A549 (cell line): ENCODE measurements around the gene SMAD3. TPM values are rescaled to one million over a fixed set of nuclear protein-coding genes. Genes with fewer than 3 reads are reported as not detected.

Experiments
- ATAC-seq, 2 experiments: fragments of 200-7000 bp in 1 of 2; fragments of >200 bp in 1 of 2; cut with Nextera tagmentation in 1 of 2; cut with Tn5 transposase in 1 of 2; 3 replicates each; pipeline versions ENCODE4 v1.8.0 to v1.9.1; 2018 to 2020; ENCODE audit warnings: mild to moderate bottlenecking in 1 of 2, moderate library complexity in 1 of 2
- CTCF ChIA-PET: fragments of 300-600 bp; sonication (Branson Sonifier 250); formaldehyde crosslinking; extraction: SDS; loops from one replicate; lab custom pipeline; 2021; ENCODE audit warnings: antibody characterized with exemption, inconsistent platforms; lab: Yijun Ruan, JAX
- POLR2A ChIA-PET: fragments of 350-600 bp; formaldehyde crosslinking; extraction: SDS; loops from one replicate; lab custom pipeline; 2021; ENCODE audit warnings: antibody characterized with exemption, inconsistent platforms; lab: Yijun Ruan, JAX
- DNase-seq, 2 experiments: peaks; one replicate each; pipeline versions ENCODE4 v3.0.0 to v3.0.0-alpha.2; 2011 to 2016; ENCODE audit warnings: low read depth in 1 of 2, low spot score in 1 of 2
- FAIRE-seq: peaks from 2 replicates; lab custom pipeline; 2011; peaks lifted over from hg19 to GRCh38; lab: Jason Lieb, UNC
- H3K27ac ChIP-seq, 2 experiments: fragments of >200 bp; sonication (Bioruptor Twin); formaldehyde crosslinking; 3 replicates each; pipeline ENCODE4 v1.5.1; 2016 to 2017
- H3K4me1 ChIP-seq: fragments of >200 bp; sonication (Bioruptor Twin); formaldehyde crosslinking; 3 replicates; pipeline ENCODE4 v1.6.1; 2016
- H3K4me2 ChIP-seq: fragments of >200 bp; sonication (Bioruptor Twin); formaldehyde crosslinking; 3 replicates; pipeline ENCODE4 v1.6.1; 2016
- H3K4me3 ChIP-seq: fragments of >200 bp; sonication (Bioruptor Twin); formaldehyde crosslinking; 3 replicates; pipeline ENCODE4 v1.5.1; 2016
- H3K9me3 ChIP-seq: fragments of >200 bp; sonication (Bioruptor Twin); formaldehyde crosslinking; 3 replicates; pipeline ENCODE4 v1.6.1; 2016
- CBX8 ChIP-seq: fragments of 200-600 bp; sonication (generic); IDR thresholded peaks from 2 replicates; pipeline ENCODE4 v1.6.1; 2016
- CEBPB ChIP-seq, 2 experiments: fragments of >200 bp in 1 of 2; sonication (Bioruptor Twin) in 1 of 2; formaldehyde crosslinking in 1 of 2; IDR thresholded peaks; 2 replicates each; pipeline ENCODE4 v1.6.1; 2012 to 2016
- CHD2 ChIP-seq: fragments of 150-350 bp; IDR thresholded peaks from 2 replicates; pipeline ENCODE4 v1.6.1; 2014; ENCODE audit warnings: low read length; ENCODE audit not compliant: partially characterized antibody
- CHD4 ChIP-seq: fragments of 200-600 bp; sonication (generic); IDR thresholded peaks from 2 replicates; pipeline ENCODE4 v1.6.1; 2016; ENCODE audit warnings: antibody characterized with exemption, mild to moderate bottlenecking, borderline replicate concordance
- EHF ChIP-seq: fragments of 250-450 bp; sonication (Bioruptor Pico); IDR thresholded peaks from 2 replicates; pipeline ENCODE4 v1.5.0; 2020; ENCODE audit warnings: mild to moderate bottlenecking
- EHMT2 ChIP-seq: fragments of 200-600 bp; sonication (generic); IDR thresholded peaks from 2 replicates; pipeline ENCODE4 v1.6.1; 2016; ENCODE audit warnings: antibody characterized with exemption, low read depth, mild to moderate bottlenecking, moderate library complexity
- EP300 ChIP-seq, 2 experiments: fragments of >200 bp; sonication (Bioruptor Twin); formaldehyde crosslinking; IDR thresholded peaks; 2 replicates in 1 of 2; 3 replicates in 1 of 2; pipeline ENCODE4 v1.6.1; 2016 to 2017
- GATA3 ChIP-seq: IDR thresholded peaks from 2 replicates; pipeline ENCODE4 v1.6.1; 2012; ENCODE audit warnings: borderline replicate concordance
- HEYL ChIP-seq: fragments of 250-450 bp; sonication (Bioruptor Pico); IDR thresholded peaks from 2 replicates; pipeline ENCODE4 v1.8.0; 2021; ENCODE audit warnings: mild to moderate bottlenecking, moderate library complexity
- HOXA7 ChIP-seq: fragments of 250-450 bp; sonication (Bioruptor Pico); IDR thresholded peaks from 2 replicates; pipeline ENCODE4 v1.5.0; 2020; ENCODE audit warnings: mild to moderate bottlenecking, moderate library complexity
- HOXB13 ChIP-seq: fragments of 250-450 bp; sonication (Bioruptor Pico); IDR thresholded peaks from 2 replicates; pipeline ENCODE4 v1.5.0; 2020; ENCODE audit warnings: low read depth, mild to moderate bottlenecking, moderate library complexity
- KDM1A ChIP-seq: fragments of 200-600 bp; sonication (generic); IDR thresholded peaks from 2 replicates; pipeline ENCODE4 v1.6.1; 2016; ENCODE audit warnings: low read depth, mild to moderate bottlenecking
- MAFK ChIP-seq: fragments of 450-650 bp; IDR thresholded peaks from 2 replicates; pipeline ENCODE4 v1.6.1; 2014; ENCODE audit not compliant: partially characterized antibody
- NPAS2 ChIP-seq: fragments of 250-450 bp; sonication (Bioruptor Pico); IDR thresholded peaks from 2 replicates; pipeline ENCODE4 v1.8.0; 2022; ENCODE audit warnings: mild to moderate bottlenecking, moderate library complexity, borderline replicate concordance
- RAD21 ChIP-seq, 2 experiments: fragments of >200 bp in 1 of 2; sonication (Bioruptor Twin) in 1 of 2; formaldehyde crosslinking in 1 of 2; IDR thresholded peaks in 1 of 2; conservative IDR thresholded peaks in 1 of 2; 2 replicates in 1 of 2; 3 replicates in 1 of 2; pipeline ENCODE4 v1.6.1; 2012 to 2018; ENCODE audit warnings: inconsistent platforms in 1 of 2
- RCOR1 ChIP-seq: fragments of 150-350 bp; IDR thresholded peaks from 2 replicates; pipeline ENCODE4 v1.6.1; 2014; ENCODE audit warnings: antibody characterized with exemption, low read length, low read depth
- RNF2 ChIP-seq: fragments of 200-600 bp; sonication (generic); IDR thresholded peaks from 2 replicates; pipeline ENCODE4 v1.6.1; 2016; ENCODE audit warnings: low read depth, mild to moderate bottlenecking, antibody characterized with exemption, moderate library complexity, borderline replicate concordance
- SMC3 ChIP-seq: fragments of >200 bp; sonication (Bioruptor Twin); formaldehyde crosslinking; IDR thresholded peaks from 3 replicates; pipeline ENCODE4 v1.6.1; 2018; ENCODE audit warnings: inconsistent platforms
- SREBF2 ChIP-seq: fragments of 450-650 bp; IDR thresholded peaks from 2 replicates; pipeline ENCODE4 v1.6.1; 2014; ENCODE audit warnings: mild to moderate bottlenecking, moderate library complexity
- ZC3H11A ChIP-seq: fragments of 450-650 bp; IDR thresholded peaks from 2 replicates; pipeline ENCODE4 v1.6.1; 2014; ENCODE audit warnings: antibody characterized with exemption, mild to moderate bottlenecking
- ZNF302 ChIP-seq: fragments of 250-450 bp; sonication (Bioruptor Pico); IDR thresholded peaks from 2 replicates; pipeline ENCODE4 v1.9.0; 2021; ENCODE audit warnings: inconsistent platforms, mild to moderate bottlenecking, moderate library complexity
- WGBS: methylation state at CpG from one replicate; pipeline ENCODE4 v1.1.6; 2017; ENCODE audit errors: missing lambda C conversion rate; 5-methylcytosine and 5-hydroxymethylcytosine counted together
- polyA plus RNA-seq, 4 experiments: library from polyadenylated mRNA; depleted of rRNA in 3 of 4; stranded (reverse); fragments of >200 nt; fragmentation: RNase III in 1 of 4; extraction: RNeasy Plus Mini Kit Qiagen cat#74134 plus additional on column Dnase treatment in 1 of 4; gene quantifications; 2 replicates in 3 of 4; 3 replicates in 1 of 4; pipeline ENCODE4 v1.2.3, GENCODE V29; 2011 to 2017
- TF ChIP-seq, protein P1 (sequence below): fragments of 150-350 bp; IDR thresholded peaks from 2 replicates; pipeline ENCODE4 v1.6.1; 2014; ENCODE audit warnings: low read depth, mild to moderate bottlenecking, low read length
- TF ChIP-seq, protein P2 (sequence below): fragments of 250-450 bp; sonication (Bioruptor Pico); IDR thresholded peaks from 2 replicates; pipeline ENCODE4 v1.5.0; 2021; ENCODE audit warnings: mild to moderate bottlenecking, moderate library complexity, borderline replicate concordance
- TF ChIP-seq, protein P3 (sequence below): fragments of 450-650 bp; IDR thresholded peaks from 2 replicates; pipeline ENCODE4 v1.6.1; 2014; ENCODE audit warnings: antibody characterized with exemption
- TF ChIP-seq, protein P4 (sequence below): IDR thresholded peaks from 2 replicates; pipeline ENCODE4 v1.6.1; 2012
- TF ChIP-seq, protein P5 (sequence below): IDR thresholded peaks from 2 replicates; pipeline ENCODE4 v1.6.1; 2012; ENCODE audit warnings: low read depth, borderline replicate concordance
- TF ChIP-seq, protein P6 (sequence below): fragments of 200-600 bp; sonication (generic); IDR thresholded peaks from 2 replicates; pipeline ENCODE4 v1.6.1; 2016; ENCODE audit warnings: antibody characterized with exemption, mild to moderate bottlenecking, moderate library complexity

SMAD3 gene
- polyA plus RNA-seq, 2 of the 4 experiments (the other 2 are of a cell fraction): 74.6 to 77.2 TPM

DNA sequence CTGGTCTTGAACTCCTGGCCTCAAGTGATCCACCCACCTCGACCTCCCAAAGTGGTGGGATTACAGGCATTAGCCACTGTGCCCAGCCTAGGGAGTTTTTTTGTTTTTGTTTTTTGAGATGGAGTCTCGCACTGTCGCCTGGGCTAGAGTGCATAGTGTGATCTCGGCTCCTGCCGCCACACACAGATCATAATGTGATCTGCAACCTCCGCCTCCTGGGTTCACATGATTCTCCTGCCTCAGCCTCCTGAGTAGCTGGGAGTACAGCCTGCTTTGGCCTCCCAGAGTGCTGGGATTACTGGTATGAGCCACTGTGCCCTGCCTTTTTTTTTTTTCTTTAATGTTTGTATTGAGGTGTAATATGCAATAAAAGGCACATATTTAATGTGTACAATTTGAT is 78.2 kb downstream of the SMAD3 start:
- CTCF ChIA-PET: interaction anchor here (1.1 to 4.6 kb wide), 8 partner anchors 9 to 197 kb away, joined by 3 to 22 read pairs (median 5); no protein-coding TSS in a partner anchor
- TF ChIP-seq CHD2: no peak
- no peak for TF ChIP-seq GATA3
- TF ChIP-seq HOXA7 (CRISPR knock-in tag): no peak
- TF ChIP-seq, protein P1, sequence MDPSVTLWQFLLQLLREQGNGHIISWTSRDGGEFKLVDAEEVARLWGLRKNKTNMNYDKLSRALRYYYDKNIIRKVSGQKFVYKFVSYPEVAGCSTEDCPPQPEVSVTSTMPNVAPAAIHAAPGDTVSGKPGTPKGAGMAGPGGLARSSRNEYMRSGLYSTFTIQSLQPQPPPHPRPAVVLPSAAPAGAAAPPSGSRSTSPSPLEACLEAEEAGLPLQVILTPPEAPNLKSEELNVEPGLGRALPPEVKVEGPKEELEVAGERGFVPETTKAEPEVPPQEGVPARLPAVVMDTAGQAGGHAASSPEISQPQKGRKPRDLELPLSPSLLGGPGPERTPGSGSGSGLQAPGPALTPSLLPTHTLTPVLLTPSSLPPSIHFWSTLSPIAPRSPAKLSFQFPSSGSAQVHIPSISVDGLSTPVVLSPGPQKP: no peak
- no peak for TF ChIP-seq RCOR1
- TF ChIP-seq CBX8: no peak
- TF ChIP-seq RAD21 (conservative IDR thresholded peaks at IDR 0.05 in 1 of 2, IDR thresholded peaks at IDR 0.05 in 1 of 2): no peak
- TF ChIP-seq EP300 (IDR thresholded peaks at IDR 0.05): no peak
- TF ChIP-seq, all 56 proteins: peak for 0
- peaks cover 100% of the 10 kb centered on the region for H3K4me1 ChIP-seq
- DNase-seq (no peak), ATAC-seq (no peak), FAIRE-seq (no peak)
- H3K27ac ChIP-seq: peak overlapping the region; percentile 92
- H3K4me2 ChIP-seq: peak overlapping the region; percentile 80
- WGBS: 79% methylated on average over 6 of the region's 6 CpGs
- no peak overlapping the region for H3K4me3 ChIP-seq
- POLR2A ChIA-PET: no interaction called here
- H3K9me3 ChIP-seq: no peaks in the 10 kb centered on the region

DNA sequence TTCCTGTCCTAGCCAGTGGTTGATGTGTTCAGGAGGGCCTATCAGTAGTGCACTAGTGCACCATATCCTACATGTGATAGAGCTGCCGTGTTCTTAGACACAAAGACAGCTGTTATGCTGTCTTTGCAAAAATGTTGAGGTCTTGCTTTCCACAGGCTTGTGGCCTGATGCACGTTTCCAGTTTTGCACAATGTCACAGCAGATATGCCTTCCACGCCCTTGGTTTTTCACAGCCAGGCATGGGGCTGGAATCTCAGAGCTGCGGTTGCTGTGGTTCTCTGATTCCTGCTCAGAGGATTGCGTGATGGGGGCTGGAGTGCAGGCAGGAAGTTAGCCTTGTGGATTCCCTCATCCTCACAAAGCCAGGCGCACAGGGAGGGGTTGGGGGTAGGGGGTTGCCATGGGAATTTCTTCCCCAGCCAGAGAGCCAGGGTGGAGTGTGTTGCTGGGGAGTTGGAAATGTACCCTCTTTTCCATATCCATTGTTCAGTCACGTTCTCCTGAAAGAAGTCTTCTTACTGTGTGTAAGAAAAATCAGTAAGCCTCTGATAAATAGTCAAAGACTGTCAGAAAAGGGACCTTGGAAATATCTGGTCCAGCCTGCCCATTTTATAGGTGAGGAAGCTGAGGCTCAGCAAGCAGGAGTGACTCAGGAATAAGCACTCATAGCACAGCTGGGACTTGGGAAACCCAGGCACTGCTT is 79.4 kb downstream of the SMAD3 start:
- peaks cover 100% of the 10 kb centered on the region for H3K4me1 ChIP-seq
- ChIA-PET POLR2A (interaction anchor here (1.1 kb wide), 1 partner anchor 17 kb away, joined by 5 read pairs; no protein-coding TSS in a partner anchor), CTCF (interaction anchor here (0.7 to 5.8 kb wide), 4 partner anchors 8 to 81 kb away, joined by 3 to 67 read pairs (median 4); no protein-coding TSS in a partner anchor)
- H3K9me3 ChIP-seq: no peaks in the 10 kb centered on the region
- DNase-seq (no peak), FAIRE-seq (no peak), ATAC-seq (no peak)
- TF ChIP-seq, protein P2, sequence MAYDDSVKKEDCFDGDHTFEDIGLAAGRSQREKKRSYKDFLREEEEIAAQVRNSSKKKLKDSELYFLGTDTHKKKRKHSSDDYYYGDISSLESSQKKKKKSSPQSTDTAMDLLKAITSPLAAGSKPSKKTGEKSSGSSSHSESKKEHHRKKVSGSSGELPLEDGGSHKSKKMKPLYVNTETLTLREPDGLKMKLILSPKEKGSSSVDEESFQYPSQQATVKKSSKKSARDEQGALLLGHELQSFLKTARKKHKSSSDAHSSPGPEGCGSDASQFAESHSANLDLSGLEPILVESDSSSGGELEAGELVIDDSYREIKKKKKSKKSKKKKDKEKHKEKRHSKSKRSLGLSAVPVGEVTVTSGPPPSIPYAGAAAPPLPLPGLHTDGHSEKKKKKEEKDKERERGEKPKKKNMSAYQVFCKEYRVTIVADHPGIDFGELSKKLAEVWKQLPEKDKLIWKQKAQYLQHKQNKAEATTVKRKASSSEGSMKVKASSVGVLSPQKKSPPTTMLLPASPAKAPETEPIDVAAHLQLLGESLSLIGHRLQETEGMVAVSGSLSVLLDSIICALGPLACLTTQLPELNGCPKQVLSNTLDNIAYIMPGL (CRISPR knock-in tag): no peak
- TF ChIP-seq RNF2 (no peak), EHMT2 (no peak), SMC3 (no peak), KDM1A (peak; percentile 98), CEBPB (IDR thresholded peaks at IDR 0.05) (0 out of 4 replicates have a peak, but pooled peaks of 1 of the 2 experiments have one; percentile 2), MAFK (peak; percentile 86), ZNF302 (CRISPR knock-in tag) (no peak), NPAS2 (CRISPR knock-in tag) (no peak), HOXB13 (CRISPR knock-in tag) (peak; percentile 7; the same call in 1 of the 2 replicates), CHD4 (peak; percentile 66; the same call in 1 of the 2 replicates), HEYL (CRISPR knock-in tag) (no peak), EHF (CRISPR knock-in tag) (no peak), ZC3H11A (no peak), SREBF2 (no peak)
- TF ChIP-seq, protein P3, sequence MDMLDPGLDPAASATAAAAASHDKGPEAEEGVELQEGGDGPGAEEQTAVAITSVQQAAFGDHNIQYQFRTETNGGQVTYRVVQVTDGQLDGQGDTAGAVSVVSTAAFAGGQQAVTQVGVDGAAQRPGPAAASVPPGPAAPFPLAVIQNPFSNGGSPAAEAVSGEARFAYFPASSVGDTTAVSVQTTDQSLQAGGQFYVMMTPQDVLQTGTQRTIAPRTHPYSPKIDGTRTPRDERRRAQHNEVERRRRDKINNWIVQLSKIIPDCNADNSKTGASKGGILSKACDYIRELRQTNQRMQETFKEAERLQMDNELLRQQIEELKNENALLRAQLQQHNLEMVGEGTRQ: no peak
- TF ChIP-seq, protein P4, sequence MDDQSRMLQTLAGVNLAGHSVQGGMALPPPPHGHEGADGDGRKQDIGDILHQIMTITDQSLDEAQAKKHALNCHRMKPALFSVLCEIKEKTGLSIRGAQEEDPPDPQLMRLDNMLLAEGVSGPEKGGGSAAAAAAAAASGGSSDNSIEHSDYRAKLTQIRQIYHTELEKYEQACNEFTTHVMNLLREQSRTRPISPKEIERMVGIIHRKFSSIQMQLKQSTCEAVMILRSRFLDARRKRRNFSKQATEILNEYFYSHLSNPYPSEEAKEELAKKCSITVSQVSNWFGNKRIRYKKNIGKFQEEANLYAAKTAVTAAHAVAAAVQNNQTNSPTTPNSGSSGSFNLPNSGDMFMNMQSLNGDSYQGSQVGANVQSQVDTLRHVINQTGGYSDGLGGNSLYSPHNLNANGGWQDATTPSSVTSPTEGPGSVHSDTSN: 0 out of 2 replicates have a peak, but pooled peaks have one; percentile 5
- TF ChIP-seq, protein P5, sequence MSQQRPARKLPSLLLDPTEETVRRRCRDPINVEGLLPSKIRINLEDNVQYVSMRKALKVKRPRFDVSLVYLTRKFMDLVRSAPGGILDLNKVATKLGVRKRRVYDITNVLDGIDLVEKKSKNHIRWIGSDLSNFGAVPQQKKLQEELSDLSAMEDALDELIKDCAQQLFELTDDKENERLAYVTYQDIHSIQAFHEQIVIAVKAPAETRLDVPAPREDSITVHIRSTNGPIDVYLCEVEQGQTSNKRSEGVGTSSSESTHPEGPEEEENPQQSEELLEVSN: no peak
- TF ChIP-seq, protein P6, sequence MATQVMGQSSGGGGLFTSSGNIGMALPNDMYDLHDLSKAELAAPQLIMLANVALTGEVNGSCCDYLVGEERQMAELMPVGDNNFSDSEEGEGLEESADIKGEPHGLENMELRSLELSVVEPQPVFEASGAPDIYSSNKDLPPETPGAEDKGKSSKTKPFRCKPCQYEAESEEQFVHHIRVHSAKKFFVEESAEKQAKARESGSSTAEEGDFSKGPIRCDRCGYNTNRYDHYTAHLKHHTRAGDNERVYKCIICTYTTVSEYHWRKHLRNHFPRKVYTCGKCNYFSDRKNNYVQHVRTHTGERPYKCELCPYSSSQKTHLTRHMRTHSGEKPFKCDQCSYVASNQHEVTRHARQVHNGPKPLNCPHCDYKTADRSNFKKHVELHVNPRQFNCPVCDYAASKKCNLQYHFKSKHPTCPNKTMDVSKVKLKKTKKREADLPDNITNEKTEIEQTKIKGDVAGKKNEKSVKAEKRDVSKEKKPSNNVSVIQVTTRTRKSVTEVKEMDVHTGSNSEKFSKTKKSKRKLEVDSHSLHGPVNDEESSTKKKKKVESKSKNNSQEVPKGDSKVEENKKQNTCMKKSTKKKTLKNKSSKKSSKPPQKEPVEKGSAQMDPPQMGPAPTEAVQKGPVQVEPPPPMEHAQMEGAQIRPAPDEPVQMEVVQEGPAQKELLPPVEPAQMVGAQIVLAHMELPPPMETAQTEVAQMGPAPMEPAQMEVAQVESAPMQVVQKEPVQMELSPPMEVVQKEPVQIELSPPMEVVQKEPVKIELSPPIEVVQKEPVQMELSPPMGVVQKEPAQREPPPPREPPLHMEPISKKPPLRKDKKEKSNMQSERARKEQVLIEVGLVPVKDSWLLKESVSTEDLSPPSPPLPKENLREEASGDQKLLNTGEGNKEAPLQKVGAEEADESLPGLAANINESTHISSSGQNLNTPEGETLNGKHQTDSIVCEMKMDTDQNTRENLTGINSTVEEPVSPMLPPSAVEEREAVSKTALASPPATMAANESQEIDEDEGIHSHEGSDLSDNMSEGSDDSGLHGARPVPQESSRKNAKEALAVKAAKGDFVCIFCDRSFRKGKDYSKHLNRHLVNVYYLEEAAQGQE: no peak
- WGBS: 46% methylated on average over 7 of the region's 7 CpGs
- peak overlapping the region; percentile 92 for H3K27ac ChIP-seq
- no peak overlapping the region for H3K4me3 ChIP-seq
- peak overlapping the region; percentile 80 for H3K4me2 ChIP-seq
